A673 (cell line): ENCODE results near the gene PTBP1. TPM values are rescaled to one million over a fixed set of nuclear protein-coding genes. Genes with fewer than 3 reads are reported as not detected.

ENCODE experiments used
- BruUV-seq: library from RNA; stranded (reverse); fragments of 400-500 nt; replicated peaks from 2 replicates; lab custom pipeline; 2021; lab: Mats Ljungman, UMichigan
- CTCF ChIA-PET: fragments of 300-600 bp; sonication (Branson Sonifier 250); formaldehyde crosslinking; loops from one replicate; lab custom pipeline; 2022; ENCODE audit warnings: antibody characterized with exemption; lab: Charles Lee
- POLR2A ChIA-PET: fragments of 300-600 bp; sonication (Branson Sonifier 250); formaldehyde crosslinking; loops from one replicate; lab custom pipeline; 2022; ENCODE audit warnings: antibody characterized with exemption; ENCODE audit not compliant: low non-redundant PET; lab: Charles Lee
- DNase-seq: peaks from one replicate; pipeline ENCODE4 v3.0.0-alpha.2; 2015; ENCODE audit warnings: low spot score
- H3K27ac ChIP-seq: fragments of 200-600 bp; sonication (generic); 2 replicates; pipeline ENCODE4 v1.5.1; 2016; ENCODE audit warnings: mixed run types, low read depth, mild to moderate bottlenecking, mixed read lengths, antibody characterized with exemption, low read length; ENCODE audit not compliant: poor library complexity, severe bottlenecking
- H3K27me3 ChIP-seq: fragments of 200-600 bp; sonication (generic); replicated peaks from 2 replicates; pipeline ENCODE4 v1.6.1; 2017; ENCODE audit warnings: mixed run types, low read depth, mild to moderate bottlenecking, mixed read lengths, antibody characterized with exemption, low read length; ENCODE audit not compliant: insufficient read depth, poor library complexity
- H3K36me3 ChIP-seq: fragments of 200-600 bp; sonication (generic); 2 replicates; pipeline ENCODE4 v1.6.1; 2016; ENCODE audit warnings: mixed run types, mild to moderate bottlenecking, mixed read lengths, antibody characterized with exemption, low read length; ENCODE audit not compliant: insufficient read depth, poor library complexity, severe bottlenecking
- H3K4me1 ChIP-seq: fragments of 200-600 bp; sonication (generic); 2 replicates; pipeline ENCODE4 v1.6.1; 2017; ENCODE audit warnings: mixed run types, mild to moderate bottlenecking, mixed read lengths, antibody characterized with exemption, low read length; ENCODE audit not compliant: insufficient read depth, poor library complexity, severe bottlenecking
- H3K4me3 ChIP-seq: fragments of 200-600 bp; sonication (generic); 2 replicates; pipeline ENCODE4 v1.5.1; 2016; ENCODE audit warnings: low read depth, mixed run types, mild to moderate bottlenecking, mixed read lengths, low read length; ENCODE audit not compliant: poor library complexity, severe bottlenecking
- H3K9me3 ChIP-seq: fragments of 200-600 bp; sonication (generic); 2 replicates; pipeline ENCODE4 v1.6.1; 2016; ENCODE audit warnings: mixed run types, low read depth, mild to moderate bottlenecking, mixed read lengths, antibody characterized with exemption, low read length; ENCODE audit not compliant: poor library complexity, severe bottlenecking
- EZH2 ChIP-seq: fragments of 200-600 bp; sonication (generic); IDR thresholded peaks from 2 replicates; pipeline ENCODE4 v1.6.1; 2017; ENCODE audit warnings: borderline replicate concordance, low read depth, mild to moderate bottlenecking, mixed read lengths, antibody characterized with exemption, low read length; ENCODE audit not compliant: poor library complexity, severe bottlenecking
- intact Hi-C: fragments of 100-400 bp; cut with micrococcal nuclease; formaldehyde crosslinking; loops from one replicate; pipeline ENCODE4 v1.10.0; 2022; ENCODE audit not compliant: unreplicated experiment
- total RNA-seq: library from RNA; stranded (reverse); gene quantifications from 2 replicates; pipeline ENCODE4 v1.2.3, GENCODE V29; 2021
- TF ChIP-seq, protein P1 (sequence below): fragments of 300-800, 200-600 bp; sonication (generic); conservative IDR thresholded peaks from 2 replicates; pipeline ENCODE4 v1.5.1; 2017; ENCODE audit warnings: low read depth, mild to moderate bottlenecking, antibody characterized with exemption, low read length, moderate library complexity, mixed read lengths

PTBP1 gene
- total RNA-seq, 1 experiment from 2014 or later = 800 TPM

DNA sequence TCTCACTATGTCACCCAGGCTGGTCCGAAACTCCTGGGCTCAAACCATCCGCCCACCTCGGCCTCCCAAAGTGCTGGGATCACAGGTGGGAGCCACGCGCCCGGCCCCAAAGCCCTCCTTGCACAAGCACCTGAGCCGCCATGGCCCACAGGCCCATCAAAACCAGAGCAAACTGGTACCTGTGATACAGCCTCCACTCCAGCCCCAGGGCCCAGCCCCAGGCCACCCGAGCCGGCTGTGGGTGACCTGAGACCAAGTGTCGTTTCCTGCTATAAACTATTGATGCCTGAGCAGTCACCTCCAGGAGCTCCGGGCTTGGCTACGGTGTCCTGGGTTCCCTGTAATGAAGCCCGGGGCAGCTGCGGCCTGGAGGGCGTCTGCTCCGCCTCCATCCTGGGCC is 9.7 kb upstream of the PTBP1 start:
- CTCF ChIA-PET = no interaction called here
- TF ChIP-seq, protein P1, sequence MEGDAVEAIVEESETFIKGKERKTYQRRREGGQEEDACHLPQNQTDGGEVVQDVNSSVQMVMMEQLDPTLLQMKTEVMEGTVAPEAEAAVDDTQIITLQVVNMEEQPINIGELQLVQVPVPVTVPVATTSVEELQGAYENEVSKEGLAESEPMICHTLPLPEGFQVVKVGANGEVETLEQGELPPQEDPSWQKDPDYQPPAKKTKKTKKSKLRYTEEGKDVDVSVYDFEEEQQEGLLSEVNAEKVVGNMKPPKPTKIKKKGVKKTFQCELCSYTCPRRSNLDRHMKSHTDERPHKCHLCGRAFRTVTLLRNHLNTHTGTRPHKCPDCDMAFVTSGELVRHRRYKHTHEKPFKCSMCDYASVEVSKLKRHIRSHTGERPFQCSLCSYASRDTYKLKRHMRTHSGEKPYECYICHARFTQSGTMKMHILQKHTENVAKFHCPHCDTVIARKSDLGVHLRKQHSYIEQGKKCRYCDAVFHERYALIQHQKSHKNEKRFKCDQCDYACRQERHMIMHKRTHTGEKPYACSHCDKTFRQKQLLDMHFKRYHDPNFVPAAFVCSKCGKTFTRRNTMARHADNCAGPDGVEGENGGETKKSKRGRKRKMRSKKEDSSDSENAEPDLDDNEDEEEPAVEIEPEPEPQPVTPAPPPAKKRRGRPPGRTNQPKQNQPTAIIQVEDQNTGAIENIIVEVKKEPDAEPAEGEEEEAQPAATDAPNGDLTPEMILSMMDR = no peak
- no peak for TF ChIP-seq EZH2
- POLR2A ChIA-PET = no interaction called here
- no TSS peak for BruUV-seq
- Histone ChIP-seq H3K27ac (no peak overlapping the region), H3K9me3 (no peaks in the 10 kb centered on the region), H3K36me3 (no peaks in the 10 kb centered on the region), H3K27me3 (no peaks in the 10 kb centered on the region), H3K4me3 (no peak overlapping the region), H3K4me1 (no peaks in the 10 kb centered on the region)
- DNase-seq = no peak
- intact Hi-C loops = no loop called here

DNA sequence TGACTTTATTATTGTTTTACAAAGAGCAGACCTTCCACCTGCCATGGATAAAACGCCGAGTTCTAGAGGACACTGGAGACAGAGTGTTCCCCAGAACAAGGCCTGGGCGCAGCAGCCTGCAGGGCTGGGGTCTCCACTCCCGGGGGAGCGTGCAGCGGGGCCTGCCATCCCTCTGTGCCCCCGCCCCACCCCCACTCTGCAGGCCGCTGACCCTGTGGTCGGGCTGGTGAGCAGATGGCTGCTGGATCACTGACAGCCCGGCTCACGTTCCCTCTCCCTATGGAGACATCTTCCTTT is 8.6 kb upstream of the PTBP1 start:
- Histone ChIP-seq H3K4me3 (no peak overlapping the region), H3K9me3 (no peaks in the 10 kb centered on the region), H3K36me3 (no peaks in the 10 kb centered on the region), H3K4me1 (no peaks in the 10 kb centered on the region), H3K27ac (no peak overlapping the region), H3K27me3 (no peaks in the 10 kb centered on the region)
- no peak for DNase-seq
- TF ChIP-seq, protein P1 = no peak
- no peak for TF ChIP-seq EZH2
- intact Hi-C loops = no loop called here
- ChIA-PET CTCF (no interaction called here), POLR2A (no interaction called here)
- no TSS peak for BruUV-seq

DNA sequence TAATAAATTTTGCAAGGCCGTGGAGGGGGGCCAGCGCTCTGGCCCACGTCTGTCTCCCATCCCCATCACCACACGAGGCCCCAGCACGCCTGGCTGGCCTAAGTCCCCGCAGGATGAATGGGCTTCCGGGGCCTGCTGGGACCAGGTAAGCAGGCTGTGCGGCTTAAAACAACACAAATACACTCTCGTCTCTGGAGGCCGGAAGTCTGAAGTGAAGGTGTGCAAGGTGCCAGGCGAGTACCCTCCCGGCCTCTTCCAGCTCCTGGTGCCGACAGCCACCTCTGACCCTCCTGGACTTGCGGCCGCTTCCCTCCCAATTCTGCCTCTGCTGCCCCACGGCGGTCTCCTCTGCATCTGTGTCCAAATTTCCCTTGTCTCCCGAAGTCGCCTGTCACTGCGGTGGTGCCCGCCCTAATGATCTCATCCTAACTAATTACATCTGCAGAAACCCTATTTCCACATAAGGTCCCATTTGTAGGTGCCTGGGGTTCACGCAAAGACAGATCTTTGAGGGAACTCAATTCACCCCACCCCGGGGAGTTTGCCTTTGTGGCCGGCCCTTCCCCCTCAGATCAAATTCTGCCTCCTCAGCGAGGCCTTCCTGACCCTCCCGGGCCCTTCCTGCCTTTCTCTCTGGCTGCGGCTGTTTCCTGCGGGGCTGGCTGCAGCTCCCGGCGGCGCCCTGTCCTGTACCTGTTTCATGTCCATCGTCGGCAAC is 8.1 kb upstream of the PTBP1 start:
- no peak for DNase-seq
- CTCF ChIA-PET = no interaction called here
- Histone ChIP-seq H3K9me3 (no peaks in the 10 kb centered on the region), H3K4me1 (no peaks in the 10 kb centered on the region), H3K27me3 (no peaks in the 10 kb centered on the region), H3K4me3 (no peak overlapping the region), H3K27ac (no peak overlapping the region), H3K36me3 (no peaks in the 10 kb centered on the region)
- no TSS peak for BruUV-seq
- POLR2A ChIA-PET = no interaction called here
- intact Hi-C loops = no loop called here
- TF ChIP-seq, protein P1 = no peak
- TF ChIP-seq EZH2 = no peak
